ENCODE data around the gene KCNQ1.

Gene KCNQ1

DNA sequence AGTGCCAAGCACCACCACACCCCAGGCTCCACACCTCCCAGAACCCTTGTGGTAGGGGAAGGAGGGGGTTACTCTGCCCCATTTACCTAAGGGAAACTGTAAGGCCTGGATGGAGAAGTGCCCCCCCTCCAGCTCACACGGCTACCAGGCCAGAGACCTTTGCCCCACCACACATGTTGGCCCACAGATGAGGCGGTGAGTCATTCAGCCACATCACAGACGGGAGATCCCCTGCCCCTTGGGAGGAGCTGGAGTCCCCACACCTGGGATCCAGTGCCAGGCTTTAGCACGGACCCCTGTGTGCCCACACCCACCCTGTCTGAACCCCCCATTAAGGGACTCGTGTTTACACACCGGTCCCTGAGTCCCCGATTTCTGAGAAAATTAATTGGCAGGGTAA lies 415.8 kb downstream of the KCNQ1 start:
- no peak for DNase-seq

- no peak for DNase-seq
These were observed 417.8 kb downstream of the KCNQ1 start for GRCh38 chr11:2862395-2863275.

GRCh38 chr11:2863276-2863618 lies 418.4 kb downstream of the KCNQ1 start:
- no peak for DNase-seq

- no peak for DNase-seq
These were observed 420.1 kb downstream of the KCNQ1 start for GRCh38 chr11:2864901-2865300.

- DNase-seq, result no peak
These were observed 421.2 kb downstream of the KCNQ1 start for GRCh38 chr11:2865922-2866577.

- DNase-seq, result no peak
These were observed 422.3 kb downstream of the KCNQ1 start for GRCh38 chr11:2867142-2867541.

- no peak for DNase-seq
These were observed 423.1 kb downstream of the KCNQ1 start for GRCh38 chr11:2867722-2868505.

DNA sequence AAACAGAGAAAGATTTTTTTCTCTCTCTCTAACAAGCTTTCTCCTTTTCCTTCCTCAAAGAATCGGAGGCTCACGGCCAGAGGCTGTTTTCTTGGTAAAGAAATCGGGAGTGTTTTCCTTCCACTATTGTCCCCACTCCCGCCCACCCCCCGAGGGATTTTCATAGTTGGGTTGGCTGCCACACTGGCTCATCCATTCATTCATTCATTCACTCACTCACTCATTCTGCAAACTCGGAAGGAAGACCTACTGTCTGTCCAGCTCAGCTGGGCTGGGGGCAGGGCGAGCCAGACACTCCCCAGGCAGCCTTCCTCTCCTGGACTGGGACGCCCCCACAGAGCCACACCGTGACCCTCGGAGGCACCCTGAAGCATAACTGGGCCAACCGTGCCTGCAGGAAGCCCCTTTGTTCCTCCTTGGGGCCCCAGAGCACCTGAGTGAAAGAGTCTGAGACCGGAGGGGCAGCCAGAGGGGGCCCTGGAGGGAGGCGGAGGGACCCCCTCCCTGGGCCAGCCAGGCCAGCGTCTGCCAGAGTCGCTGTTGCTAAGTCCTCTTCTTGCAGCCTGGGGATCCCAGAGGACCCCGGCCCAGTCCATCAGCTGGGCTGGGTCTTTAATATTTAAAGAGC lies 423.8 kb downstream of the KCNQ1 start:
- no peak for DNase-seq

DNA sequence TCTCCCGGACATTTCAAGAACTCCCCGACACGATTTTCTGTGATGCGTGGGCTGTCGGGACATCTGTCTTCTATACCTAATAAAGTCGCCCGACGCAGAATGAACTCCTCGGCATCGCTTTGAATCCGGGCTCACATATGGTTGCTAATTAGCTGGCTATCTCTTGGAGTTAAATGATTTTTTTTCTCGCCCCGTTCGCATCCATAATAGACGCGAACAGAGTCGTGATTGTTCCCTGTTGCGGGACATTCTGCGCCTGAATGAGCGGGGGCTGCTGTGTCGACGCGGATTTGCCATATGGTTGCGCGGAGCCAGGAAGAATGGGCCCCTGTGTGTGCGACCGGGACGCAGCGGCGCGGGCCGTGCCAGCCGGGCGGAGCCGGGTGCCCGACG lies 424.3 kb downstream of the KCNQ1 start:
- DNase-seq, result no peak

- DNase-seq, result no peak
These were observed 425.0 kb downstream of the KCNQ1 start for GRCh38 chr11:2869561-2870427.

GRCh38 chr11:2870460-2870859 lies 425.7 kb downstream of the KCNQ1 start:
- DNase-seq, result no peak

GRCh38 chr11:2870969-2871680 lies 426.3 kb downstream of the KCNQ1 start:
- no peak for DNase-seq

DNA sequence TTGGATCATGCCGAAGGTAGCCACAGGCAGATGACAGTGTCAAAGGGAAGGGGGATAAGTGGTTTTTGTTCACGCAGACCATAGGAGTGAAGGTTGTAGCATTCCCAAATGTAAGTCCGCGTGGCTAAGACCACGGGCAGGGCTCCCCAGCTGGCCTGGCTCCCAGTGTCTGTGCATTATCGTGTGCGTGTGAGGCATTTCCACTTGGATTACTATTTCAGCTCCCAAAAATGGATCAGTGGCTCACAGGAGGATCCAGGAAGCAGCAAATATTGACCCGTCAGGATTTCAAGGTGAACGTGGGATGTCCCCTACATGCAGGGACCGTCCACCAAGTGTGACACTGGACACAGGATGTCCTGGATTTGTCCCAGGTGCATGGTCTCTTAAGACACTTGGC lies 430.2 kb downstream of the KCNQ1 start:
- DNase-seq, result no peak

- DNase-seq, result no peak
These were observed 432.7 kb downstream of the KCNQ1 start for GRCh38 chr11:2877474-2877873.

DNA sequence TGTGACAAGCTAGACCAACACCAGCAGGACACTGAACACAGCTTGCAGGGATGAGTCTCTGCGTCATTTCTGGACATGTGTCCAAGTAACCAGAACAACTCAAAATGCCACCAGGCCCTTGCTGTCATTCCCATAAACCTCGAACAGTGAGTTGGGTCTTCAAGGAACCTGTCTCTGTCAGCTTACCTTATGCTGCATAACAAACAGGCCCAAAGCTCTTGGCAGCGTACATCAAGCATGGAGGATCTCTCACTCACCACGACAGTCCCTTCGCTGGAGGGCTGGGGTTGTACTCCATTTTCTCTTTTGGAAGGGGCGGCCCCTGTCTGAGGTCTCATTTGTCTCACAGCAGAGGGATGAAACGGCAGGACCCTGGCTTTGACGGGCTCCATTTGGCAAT lies 434.0 kb downstream of the KCNQ1 start:
- no peak for DNase-seq

- no peak for DNase-seq
These were observed 435.8 kb downstream of the KCNQ1 start for GRCh38 chr11:2880646-2881045.

DNA sequence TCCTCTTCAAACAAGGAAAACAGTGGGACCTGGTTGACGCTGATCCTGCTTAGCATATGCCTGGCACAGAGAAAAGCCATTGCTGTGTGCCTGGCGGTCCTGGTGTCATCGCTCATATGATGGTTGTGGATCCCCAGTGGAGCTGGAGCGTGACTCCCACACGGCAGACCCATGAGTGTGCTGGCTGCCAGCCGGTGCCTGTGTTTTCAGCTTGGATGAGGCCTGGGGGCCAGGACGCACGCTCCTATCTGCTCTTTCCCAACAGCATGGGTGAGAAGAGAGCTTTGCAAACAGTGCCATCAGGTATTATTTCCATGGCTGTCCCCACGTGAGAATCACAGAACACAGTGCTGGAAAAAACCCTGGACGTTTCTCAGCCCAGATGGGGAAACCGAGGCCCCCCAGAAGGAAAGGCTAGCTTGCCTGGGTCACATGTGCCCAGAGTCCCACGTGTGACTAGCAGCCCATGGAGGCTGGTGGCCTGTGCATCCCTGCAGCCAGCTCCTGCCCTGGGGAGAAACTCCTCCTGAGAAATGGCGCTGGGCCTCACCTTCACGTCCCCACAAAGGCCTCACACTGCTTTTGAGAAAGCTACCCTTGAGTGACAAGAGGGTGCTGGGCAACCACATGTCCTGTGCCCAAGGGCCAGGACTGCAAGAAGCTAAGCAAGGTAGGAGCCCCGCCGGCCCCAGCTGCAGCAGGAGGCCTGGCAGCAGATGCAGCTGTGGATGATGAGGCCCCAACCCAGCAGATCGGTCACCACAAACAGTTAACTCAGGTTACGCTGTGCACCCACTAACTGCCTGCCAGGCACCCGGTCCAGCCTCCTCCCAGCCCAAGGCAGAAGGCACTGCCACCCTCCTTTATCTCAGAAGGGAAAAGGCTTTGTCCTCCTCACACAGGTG lies 436.5 kb downstream of the KCNQ1 start:
- DNase-seq, result no peak

DNA sequence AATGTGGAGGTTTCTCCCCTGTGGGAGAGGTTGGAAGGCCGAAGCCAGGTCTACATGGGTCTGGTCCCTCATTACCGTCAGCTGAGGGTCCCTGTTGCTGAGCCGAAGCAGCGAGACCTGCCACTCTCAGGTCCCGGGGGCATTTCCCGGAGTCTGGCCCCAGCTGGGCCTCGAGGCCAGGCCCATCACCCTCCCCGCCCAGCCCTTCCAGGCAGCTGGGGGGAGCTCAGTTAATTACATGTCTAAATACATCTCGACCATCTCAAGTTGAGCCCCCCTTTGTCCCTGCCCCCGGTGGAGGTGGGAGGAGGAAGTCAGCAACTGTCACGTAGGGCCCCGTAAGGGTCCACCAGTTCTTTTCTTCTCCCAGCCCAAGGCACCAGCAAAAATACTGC lies 437.2 kb downstream of the KCNQ1 start:
- no peak for DNase-seq

- no peak for DNase-seq
These were observed 437.7 kb downstream of the KCNQ1 start for GRCh38 chr11:2882396-2883110.

DNA sequence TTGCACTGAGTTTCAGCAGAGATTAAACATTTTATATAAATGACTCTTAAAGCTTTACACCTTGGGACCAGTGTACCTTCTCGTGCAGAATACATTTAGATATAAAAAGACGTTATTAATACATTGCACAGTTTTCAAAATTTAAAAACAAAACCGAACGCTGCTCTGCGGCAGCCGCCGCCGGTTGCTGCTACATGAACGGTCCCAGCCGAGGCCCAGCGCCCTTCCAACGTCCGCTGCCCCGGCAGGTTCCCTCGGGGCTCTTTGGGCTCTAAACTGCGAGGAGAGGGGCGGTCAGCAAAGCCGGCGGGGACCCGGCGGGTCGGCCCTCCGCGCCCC lies 438.8 kb downstream of the KCNQ1 start:
- no peak for DNase-seq

All from NCI-H187 (cell line).